ENCODE measurements around the gene GPR22. TPM values are rescaled to one million over a fixed set of nuclear protein-coding genes. Genes with fewer than 3 reads are reported as not detected.

The GPR22 gene
- polyA plus RNA-seq = under 1 TPM in 2 of 3 donors, not detected in 1; 0.13 to 0.22 TPM

- Mint-ChIP-seq H3K27me3 (ENCODE audit: low read depth in 3 of 3) (no peaks in the 10 kb centered on the region), H3K36me3 (peaks cover 0 to 3% (median 0%) of the 10 kb centered on the region in 3 donors), H3K27ac (no peak within 1 kb of the TSS), H3K9me3 (no peaks in the 10 kb centered on the region), H3K4me3 (no peak within 1 kb of the TSS), H3K4me1 (no peaks in the 10 kb centered on the region)
- DNase-seq = no peak
Measured at GRCh38 chr7:107469929-107470328, at the start of gene GPR22. GPR22 (plus strand) TSS chr7:107470057; CDS start chr7:107474061, 4,004 bp downstream.

- H3K4me3 Mint-ChIP-seq = no peak overlapping the region
- DNase-seq = no peak
- peaks cover 0 to 10% (median 4%) of the 10 kb centered on the region in 3 donors for H3K36me3 Mint-ChIP-seq
- no peaks in the 10 kb centered on the region for H3K9me3 Mint-ChIP-seq
- H3K27me3 Mint-ChIP-seq (ENCODE audit: low read depth in 3 of 3) = peaks cover 0 to 3% (median 0%) of the 10 kb centered on the region in 3 donors
- H3K4me1 Mint-ChIP-seq = peaks cover 7 to 44% of the 10 kb centered on the region in 2 donors
- H3K27ac Mint-ChIP-seq = no peak overlapping the region
Measured at GRCh38 chr7:107427462-107427861, 42.4 kb upstream of the GPR22 start.

- H3K4me3 Mint-ChIP-seq = no peak overlapping the region
- H3K27ac Mint-ChIP-seq = no peak overlapping the region
- peaks cover 0 to 12% (median 4%) of the 10 kb centered on the region in 3 donors for H3K36me3 Mint-ChIP-seq
- peaks cover 0 to 3% (median 0%) of the 10 kb centered on the region in 3 donors for H3K27me3 Mint-ChIP-seq (ENCODE audit: low read depth in 3 of 3)
- H3K4me1 Mint-ChIP-seq = peaks cover 7 to 52% of the 10 kb centered on the region in 2 donors
- DNase-seq = no peak
- H3K9me3 Mint-ChIP-seq = no peaks in the 10 kb centered on the region
Measured at GRCh38 chr7:107428642-107429041, 41.2 kb upstream of the GPR22 start.

DNA sequence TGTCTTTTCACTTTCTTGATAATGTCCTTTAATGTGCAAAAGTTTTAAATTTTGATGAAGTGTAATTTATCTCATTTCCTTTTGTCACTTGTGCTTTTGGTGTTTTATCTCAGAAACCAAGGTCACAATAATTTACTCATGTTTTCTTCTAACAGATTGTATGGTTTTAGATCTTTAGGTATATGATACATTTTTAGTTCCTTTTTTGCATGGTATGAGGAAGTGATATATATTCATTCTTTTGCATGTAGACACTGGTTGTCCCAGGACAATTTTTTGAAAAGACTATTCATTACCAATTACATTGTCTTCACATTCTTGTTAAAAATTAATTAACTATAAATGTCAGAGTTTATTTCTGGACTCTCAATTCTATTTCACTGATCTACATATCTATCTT is 39.8 kb upstream of the GPR22 start:
- DNase-seq = no peak
- Mint-ChIP-seq H3K4me3 (no peak overlapping the region), H3K27ac (no peak overlapping the region), H3K36me3 (peaks cover 0 to 18% (median 4%) of the 10 kb centered on the region in 3 donors), H3K27me3 (ENCODE audit: low read depth in 3 of 3) (peaks cover 0 to 3% (median 0%) of the 10 kb centered on the region in 3 donors), H3K4me1 (peaks cover 7 to 52% of the 10 kb centered on the region in 2 donors), H3K9me3 (no peaks in the 10 kb centered on the region)

GRCh38 chr7:107432261-107432660 is 37.6 kb upstream of the GPR22 start:
- Mint-ChIP-seq H3K27me3 (ENCODE audit: low read depth in 3 of 3) (no peaks in the 10 kb centered on the region), H3K27ac (no peak overlapping the region), H3K36me3 (peaks cover 0 to 15% (median 4%) of the 10 kb centered on the region in 3 donors), H3K9me3 (no peaks in the 10 kb centered on the region), H3K4me3 (no peak overlapping the region), H3K4me1 (peaks cover 7 to 52% of the 10 kb centered on the region in 2 donors)
- DNase-seq = no peak

- Mint-ChIP-seq H3K36me3 (peaks cover 0 to 8% (median 0%) of the 10 kb centered on the region in 3 donors), H3K9me3 (no peaks in the 10 kb centered on the region), H3K4me1 (peaks cover 7 to 35% of the 10 kb centered on the region in 2 donors), H3K27me3 (ENCODE audit: low read depth in 3 of 3) (peaks cover 0 to 2% (median 1%) of the 10 kb centered on the region in 3 donors), H3K4me3 (no peak overlapping the region), H3K27ac (no peak overlapping the region)
- DNase-seq = no peak
Measured at GRCh38 chr7:107435749-107436148, 34.1 kb upstream of the GPR22 start.

GRCh38 chr7:107439025-107439424 is 30.8 kb upstream of the GPR22 start:
- H3K27me3 Mint-ChIP-seq (ENCODE audit: low read depth in 3 of 3) = peaks cover 0 to 3% (median 2%) of the 10 kb centered on the region in 3 donors
- H3K36me3 Mint-ChIP-seq = peaks cover 0 to 8% (median 0%) of the 10 kb centered on the region in 3 donors
- no peak overlapping the region for H3K27ac Mint-ChIP-seq
- H3K9me3 Mint-ChIP-seq = no peaks in the 10 kb centered on the region
- peaks cover 0 to 28% of the 10 kb centered on the region in 2 donors for H3K4me1 Mint-ChIP-seq
- no peak for DNase-seq
- no peak overlapping the region for H3K4me3 Mint-ChIP-seq

DNA sequence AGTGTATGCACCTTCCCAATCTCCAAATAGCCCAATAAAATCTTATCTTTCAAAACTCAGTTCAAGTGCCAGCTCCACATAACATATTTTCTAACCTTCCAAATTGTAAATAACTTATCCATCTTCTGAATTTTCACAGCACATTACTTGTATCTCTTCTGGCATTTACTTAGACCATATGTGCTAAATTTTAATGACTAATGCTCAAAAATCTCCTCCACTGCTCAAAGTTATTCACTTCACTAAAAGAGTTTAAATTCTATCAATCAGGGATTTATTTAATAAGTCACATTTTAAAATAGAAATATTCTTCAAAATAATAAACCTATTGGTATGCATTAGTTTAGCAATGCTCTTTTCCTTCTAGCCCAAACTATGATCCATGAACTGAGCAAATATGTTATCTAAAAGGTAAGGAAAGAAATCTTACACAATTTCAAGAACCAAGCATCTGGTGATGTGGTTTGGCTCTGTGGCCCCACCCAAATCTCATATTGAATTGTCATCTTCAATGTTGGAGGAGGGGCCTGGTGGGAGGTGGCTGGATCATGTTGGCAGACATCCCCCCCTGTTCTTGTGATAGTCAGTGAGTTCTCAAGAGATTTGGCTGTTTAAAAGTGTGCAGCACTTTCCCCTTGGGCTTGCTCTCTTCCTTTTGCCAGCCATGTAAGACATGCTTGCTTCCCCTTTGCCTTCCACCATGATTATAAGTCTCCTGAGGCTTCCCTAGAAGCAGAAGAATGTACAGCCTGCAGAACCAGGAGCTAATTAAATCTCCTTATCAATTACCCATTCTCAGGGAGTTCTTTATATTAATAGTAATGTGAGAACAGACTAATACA is 28.1 kb upstream of the GPR22 start:
- H3K4me1 Mint-ChIP-seq = peaks cover 0 to 28% of the 10 kb centered on the region in 2 donors

DNA sequence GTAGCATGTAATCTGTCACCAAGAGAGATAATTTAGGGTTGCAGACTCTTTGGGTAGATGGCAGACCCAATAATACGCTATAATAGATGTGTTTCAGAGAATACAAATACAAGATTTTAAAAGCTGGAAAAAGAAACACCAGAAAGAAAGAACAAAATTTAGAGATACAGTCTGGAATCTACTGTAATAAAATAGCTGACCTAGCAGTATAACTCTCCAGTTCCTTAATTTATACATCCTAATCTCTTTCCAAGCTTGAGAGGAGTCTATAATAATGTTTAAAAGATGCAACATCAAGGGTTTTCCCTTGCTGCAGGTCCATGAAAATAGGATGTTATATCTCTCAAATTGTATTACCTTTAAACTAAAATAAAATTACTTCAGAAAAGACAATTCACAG is 27.2 kb upstream of the GPR22 start:
- H3K9me3 Mint-ChIP-seq = no peaks in the 10 kb centered on the region
- H3K36me3 Mint-ChIP-seq = peaks cover 0 to 5% (median 0%) of the 10 kb centered on the region in 3 donors
- H3K27me3 Mint-ChIP-seq (ENCODE audit: low read depth in 3 of 3) = peaks cover 0 to 3% (median 2%) of the 10 kb centered on the region in 3 donors
- no peak for DNase-seq
- H3K27ac Mint-ChIP-seq = no peak overlapping the region
- peaks cover 0 to 28% of the 10 kb centered on the region in 2 donors for H3K4me1 Mint-ChIP-seq
- no peak overlapping the region for H3K4me3 Mint-ChIP-seq

More for the DNA sequence above, 28.1 kb upstream of the GPR22 start:
- Mint-ChIP-seq H3K27ac (no peak overlapping the region), H3K9me3 (no peaks in the 10 kb centered on the region), H3K36me3 (peaks cover 0 to 5% (median 0%) of the 10 kb centered on the region in 3 donors), H3K27me3 (ENCODE audit: low read depth in 3 of 3) (peaks cover 0 to 3% (median 2%) of the 10 kb centered on the region in 3 donors), H3K4me3 (no peak overlapping the region)
- no peak for DNase-seq

GRCh38 chr7:107446531-107446930 is 23.3 kb upstream of the GPR22 start:
- no peak for DNase-seq
- Mint-ChIP-seq H3K36me3 (peaks cover 0 to 10% (median 6%) of the 10 kb centered on the region in 3 donors), H3K27ac (no peak overlapping the region), H3K27me3 (ENCODE audit: low read depth in 3 of 3) (peaks cover 0 to 1% (median 0%) of the 10 kb centered on the region in 3 donors), H3K9me3 (no peaks in the 10 kb centered on the region), H3K4me3 (no peak overlapping the region), H3K4me1 (peaks cover 0 to 28% of the 10 kb centered on the region in 2 donors)

GRCh38 chr7:107446988-107447387 is 22.9 kb upstream of the GPR22 start:
- H3K36me3 Mint-ChIP-seq = peaks cover 0 to 8% (median 6%) of the 10 kb centered on the region in 3 donors

DNA sequence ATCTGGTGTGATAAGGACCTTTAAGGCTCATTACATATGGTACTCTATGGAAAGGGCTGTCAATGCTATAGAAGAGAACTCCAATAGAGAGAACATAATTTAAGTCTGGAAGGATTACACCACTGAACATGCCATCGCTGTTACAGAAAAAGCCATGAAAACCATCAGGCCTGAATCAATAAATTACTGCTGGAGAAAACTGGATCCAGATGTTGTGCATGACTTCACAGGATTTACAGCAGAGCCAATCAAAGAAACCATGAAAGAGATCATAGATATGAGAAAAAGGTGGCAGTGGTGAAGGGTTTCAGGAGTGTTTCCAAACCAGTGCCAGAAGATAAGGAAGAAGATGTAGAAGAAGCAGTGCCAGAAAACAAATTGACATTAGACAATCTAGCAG is 18.9 kb upstream of the GPR22 start:
- Mint-ChIP-seq H3K27ac (no peak overlapping the region), H3K4me1 (peaks cover 0 to 19% of the 10 kb centered on the region in 2 donors), H3K27me3 (ENCODE audit: low read depth in 3 of 3) (no peaks in the 10 kb centered on the region), H3K36me3 (peaks cover 5 to 14% (median 9%) of the 10 kb centered on the region in 3 donors), H3K9me3 (no peaks in the 10 kb centered on the region), H3K4me3 (no peak overlapping the region)
- no peak for DNase-seq

More at GRCh38 chr7:107446988-107447387, 22.9 kb upstream of the GPR22 start:
- Mint-ChIP-seq H3K9me3 (no peaks in the 10 kb centered on the region), H3K4me3 (no peak overlapping the region), H3K27me3 (ENCODE audit: low read depth in 3 of 3) (no peaks in the 10 kb centered on the region), H3K27ac (no peak overlapping the region), H3K4me1 (peaks cover 0 to 23% of the 10 kb centered on the region in 2 donors)
- DNase-seq = no peak

DNA sequence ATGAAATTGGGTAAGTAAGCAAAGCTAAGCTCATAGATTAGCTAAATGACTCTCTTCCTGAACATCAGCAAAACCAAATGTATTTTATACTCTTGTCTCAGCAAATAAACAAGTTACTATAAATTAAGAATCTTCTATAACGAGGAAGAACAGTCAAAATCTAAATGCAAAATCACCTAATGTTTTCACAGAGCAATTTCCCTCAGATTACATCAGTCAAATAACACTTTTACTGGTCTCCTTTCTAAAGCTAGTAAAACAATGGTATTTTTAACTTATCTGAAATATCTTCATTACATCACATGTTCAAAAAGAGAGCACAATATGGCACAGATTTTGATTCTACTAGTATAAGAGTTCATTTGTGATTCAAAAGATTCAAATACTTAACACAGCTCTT is 16.5 kb upstream of the GPR22 start:
- H3K4me1 Mint-ChIP-seq = peaks cover 0 to 19% of the 10 kb centered on the region in 2 donors
- H3K27me3 Mint-ChIP-seq (ENCODE audit: low read depth in 3 of 3) = no peaks in the 10 kb centered on the region
- DNase-seq = no peak
- H3K4me3 Mint-ChIP-seq = no peak overlapping the region
- H3K9me3 Mint-ChIP-seq = peaks cover 0 to 2% (median 0%) of the 10 kb centered on the region in 6 donors
- peaks cover 19 to 24% (median 24%) of the 10 kb centered on the region in 3 donors for H3K36me3 Mint-ChIP-seq
- no peak overlapping the region for H3K27ac Mint-ChIP-seq

- no peak for DNase-seq
- Mint-ChIP-seq H3K9me3 (peaks cover 0 to 2% (median 0%) of the 10 kb centered on the region in 6 donors), H3K4me1 (no peaks in the 10 kb centered on the region), H3K4me3 (no peak overlapping the region), H3K27me3 (ENCODE audit: low read depth in 3 of 3) (peaks cover 0 to 2% (median 0%) of the 10 kb centered on the region in 3 donors), H3K36me3 (peaks cover 9 to 11% (median 10%) of the 10 kb centered on the region in 3 donors), H3K27ac (no peak overlapping the region)
Measured at GRCh38 chr7:107461938-107462533, 7.8 kb upstream of the GPR22 start.

All from immature natural killer cell (primary cell).